Liver (tissue), 9 donors: Measurements from ENCODE around the gene SERPINA3. TPM values are rescaled to one million over a fixed set of nuclear protein-coding genes. Genes with fewer than 3 reads are reported as not detected.

Source experiments
- DNase-seq: peaks from one replicate; pipeline ENCODE4 v3.0.0-alpha.2; 2017; ENCODE audit warnings: low spot score
- H3K27ac ChIP-seq, 2 donors: one replicate each; pipeline ENCODE4 v1.7.0; 2013; ENCODE audit warnings: inconsistent platforms in 2 of 2, low read length in 2 of 2, control low read depth in 1 of 2, low read depth in 1 of 2, mild to moderate bottlenecking in 1 of 2
- H3K27me3 ChIP-seq, 4 donors: one replicate each; pipeline versions ENCODE4 v1.6.1 to v1.7.0; 2013; ENCODE audit warnings: low read length in 3 of 4, inconsistent platforms in 1 of 4, mild to moderate bottlenecking in 1 of 4, moderate library complexity in 1 of 4; ENCODE audit not compliant: control insufficient read depth in 4 of 4, insufficient read depth in 4 of 4
- H3K36me3 ChIP-seq, 4 donors: one replicate each; pipeline versions ENCODE4 v1.6.1 to v1.7.0; 2013; ENCODE audit warnings: low read length in 3 of 4, mild to moderate bottlenecking in 3 of 4, low read depth in 1 of 4, moderate library complexity in 1 of 4; ENCODE audit not compliant: control insufficient read depth in 4 of 4, insufficient read depth in 3 of 4
- H3K4me1 ChIP-seq, 4 donors: one replicate each; pipeline versions ENCODE4 v1.6.1 to v1.7.0; 2013; ENCODE audit warnings: low read length in 3 of 4, mild to moderate bottlenecking in 3 of 4, moderate library complexity in 1 of 4; ENCODE audit not compliant: control insufficient read depth in 4 of 4, insufficient read depth in 4 of 4
- H3K4me3 ChIP-seq, 3 donors: one replicate each; pipeline versions ENCODE4 v1.6.1 to v1.7.0; 2013; ENCODE audit warnings: low read length in 3 of 3, control low read depth in 1 of 3, low read depth in 1 of 3, mild to moderate bottlenecking in 1 of 3
- H3K9ac ChIP-seq, 2 donors: one replicate each; pipeline ENCODE4 v1.7.0; 2013; ENCODE audit warnings: low read length in 2 of 2, mild to moderate bottlenecking in 2 of 2, moderate library complexity in 2 of 2, control low read depth in 1 of 2, low read depth in 1 of 2
- H3K9me3 ChIP-seq, 4 donors: one replicate each; pipeline versions ENCODE4 v1.6.1 to v1.7.0; 2013; ENCODE audit warnings: low read length in 3 of 4; ENCODE audit not compliant: control insufficient read depth in 4 of 4
- CTCF ChIP-seq: fragments of 150-350 bp; IDR thresholded peaks from 2 replicates; pipeline ENCODE4 v1.5.1; 2017; ENCODE audit warnings: improper control_type of control experiment, low read depth, low read length; ENCODE audit not compliant: missing input control
- EGR1 ChIP-seq, 2 donors: IDR thresholded peaks; 2 replicates each; pipeline ENCODE4 v1.6.1; 2016 to 2018; ENCODE audit warnings: antibody characterized with exemption in 2 of 2, low read depth in 2 of 2
- FOXA1 ChIP-seq: IDR thresholded peaks from 2 replicates; pipeline ENCODE4 v1.6.1; 2016; ENCODE audit warnings: antibody characterized with exemption
- FOXA2 ChIP-seq: IDR thresholded peaks from 2 replicates; pipeline ENCODE4 v1.6.1; 2016; ENCODE audit warnings: antibody characterized with exemption
- GABPA ChIP-seq, 2 donors: IDR thresholded peaks in 1 of 2; conservative IDR thresholded peaks in 1 of 2; 2 replicates each; pipeline ENCODE4 v1.6.1; 2016; ENCODE audit warnings: antibody characterized with exemption in 2 of 2, mild to moderate bottlenecking in 1 of 2, moderate library complexity in 1 of 2
- HNF4A ChIP-seq, 2 donors: conservative IDR thresholded peaks; 2 replicates each; pipeline ENCODE4 v1.6.1; 2016; ENCODE audit warnings: antibody characterized with exemption in 2 of 2, mild to moderate bottlenecking in 2 of 2
- HNF4G ChIP-seq: IDR thresholded peaks from 2 replicates; pipeline ENCODE4 v1.6.1; 2016; ENCODE audit warnings: antibody characterized with exemption
- JUND ChIP-seq, 2 donors: IDR thresholded peaks; 2 replicates each; pipeline ENCODE4 v1.6.1; 2016; ENCODE audit warnings: antibody characterized with exemption in 2 of 2
- MAX ChIP-seq: IDR thresholded peaks from 2 replicates; pipeline ENCODE4 v1.6.1; 2016; ENCODE audit warnings: antibody characterized with exemption
- NR2F2 ChIP-seq: IDR thresholded peaks from 2 replicates; pipeline ENCODE4 v1.6.1; 2016; ENCODE audit warnings: antibody characterized with exemption
- RAD21 ChIP-seq, 2 donors: IDR thresholded peaks; 2 replicates each; pipeline ENCODE4 v1.6.1; 2016; ENCODE audit warnings: antibody characterized with exemption in 2 of 2, mild to moderate bottlenecking in 2 of 2
- RXRA ChIP-seq, 2 donors: IDR thresholded peaks; 2 replicates each; pipeline ENCODE4 v1.6.1; 2017 to 2018; ENCODE audit warnings: antibody characterized with exemption in 2 of 2, mild to moderate bottlenecking in 1 of 2
- SP1 ChIP-seq: IDR thresholded peaks from 2 replicates; pipeline ENCODE4 v1.6.1; 2018; ENCODE audit warnings: antibody characterized with exemption, mild to moderate bottlenecking
- TAF1 ChIP-seq: conservative IDR thresholded peaks from 2 replicates; pipeline ENCODE4 v1.6.1; 2016; ENCODE audit warnings: antibody characterized with exemption, mild to moderate bottlenecking
- YY1 ChIP-seq: IDR thresholded peaks from 2 replicates; pipeline ENCODE4 v1.6.1; 2016; ENCODE audit warnings: antibody characterized with exemption, mild to moderate bottlenecking
- WGBS: extraction: QIAGEN DNeasy Blood & Tissue Kit; methylation state at CpG from one replicate; pipeline ENCODE4 v1.1.7; 2013; 5-methylcytosine and 5-hydroxymethylcytosine counted together
- polyA plus RNA-seq, 2 donors: library from polyadenylated mRNA; stranded (reverse) in 1 of 2; unstranded in 1 of 2; fragments of 200-250 nt in 1 of 2; fragments of >200 nt in 1 of 2; fragmentation: Nextera tagmentation in 1 of 2; extraction: Ambion mirVana in 1 of 2; gene quantifications; one replicate each; pipeline versions ENCODE4 v1.2.1 to v1.2.3, GENCODE V29; 2013 to 2015
- total RNA-seq, 2 donors: library from RNA; depleted of rRNA; stranded (reverse); fragments of >200 nt; gene quantifications; one replicate each; pipeline ENCODE4 v1.2.3, GENCODE V29; 2014
- TF ChIP-seq, protein P1 (sequence below): IDR thresholded peaks from 2 replicates; pipeline ENCODE4 v1.6.1; 2016; ENCODE audit warnings: antibody characterized with exemption, mild to moderate bottlenecking
- TF ChIP-seq, protein P2 (sequence below): IDR thresholded peaks from 2 replicates; pipeline ENCODE4 v1.6.1; 2016; ENCODE audit warnings: antibody characterized with exemption
- donor health status: healthy.
- donor health status: healthy.
- donor health status: healthy.
- donor health status: healthy.
- donor health status: healthy.

Gene SERPINA3
- total and polyA plus RNA-seq, 4 donors, result 2,087 to 17,984 (median 13,009) TPM

DNA sequence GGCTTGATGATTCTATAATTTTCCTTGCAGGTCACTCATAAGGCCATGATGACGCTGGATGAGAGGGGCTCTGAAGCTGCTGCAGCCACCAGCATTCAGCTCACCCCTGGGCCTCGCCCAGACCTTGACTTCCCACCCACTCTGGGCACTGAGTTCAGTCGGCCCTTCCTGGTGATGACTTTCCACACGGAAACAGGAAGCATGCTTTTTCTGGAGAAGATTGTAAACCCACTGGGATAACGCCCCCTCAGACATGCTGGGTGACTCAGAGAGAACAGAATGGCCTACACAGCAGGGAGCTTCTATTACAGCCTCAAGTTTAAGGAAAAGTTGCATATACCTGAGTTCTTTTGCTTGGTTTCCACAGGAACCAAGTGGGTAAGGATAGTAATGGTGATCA lies 34.3 kb downstream of the SERPINA3 start:
- Histone ChIP-seq H3K9me3 (peaks cover 0 to 8% (median 4%) of the 10 kb centered on the region in 4 donors), H3K9ac (no peak overlapping the region), H3K27ac (no peak overlapping the region), H3K27me3 (no peaks in the 10 kb centered on the region), H3K36me3 (no peaks in the 10 kb centered on the region), H3K4me1 (no peaks in the 10 kb centered on the region), H3K4me3 (no peak overlapping the region)
- TF ChIP-seq FOXA2 (no peak), CTCF (no peak), GABPA (IDR thresholded peaks at IDR 0.05 in 1 of 2, conservative IDR thresholded peaks at IDR 0.05 in 1 of 2) (no peak), HNF4A (conservative IDR thresholded peaks at IDR 0.05) (no peak), EGR1 (IDR thresholded peaks at IDR 0.05; ENCODE audit: low read depth in 2 of 2) (no peak), NR2F2 (no peak), HNF4G (no peak), RAD21 (IDR thresholded peaks at IDR 0.05) (no peak), SP1 (no peak), FOXA1 (no peak), RXRA (IDR thresholded peaks at IDR 0.05) (no peak), MAX (no peak), YY1 (no peak), JUND (IDR thresholded peaks at IDR 0.05) (no peak)
- TF ChIP-seq, protein P1, sequence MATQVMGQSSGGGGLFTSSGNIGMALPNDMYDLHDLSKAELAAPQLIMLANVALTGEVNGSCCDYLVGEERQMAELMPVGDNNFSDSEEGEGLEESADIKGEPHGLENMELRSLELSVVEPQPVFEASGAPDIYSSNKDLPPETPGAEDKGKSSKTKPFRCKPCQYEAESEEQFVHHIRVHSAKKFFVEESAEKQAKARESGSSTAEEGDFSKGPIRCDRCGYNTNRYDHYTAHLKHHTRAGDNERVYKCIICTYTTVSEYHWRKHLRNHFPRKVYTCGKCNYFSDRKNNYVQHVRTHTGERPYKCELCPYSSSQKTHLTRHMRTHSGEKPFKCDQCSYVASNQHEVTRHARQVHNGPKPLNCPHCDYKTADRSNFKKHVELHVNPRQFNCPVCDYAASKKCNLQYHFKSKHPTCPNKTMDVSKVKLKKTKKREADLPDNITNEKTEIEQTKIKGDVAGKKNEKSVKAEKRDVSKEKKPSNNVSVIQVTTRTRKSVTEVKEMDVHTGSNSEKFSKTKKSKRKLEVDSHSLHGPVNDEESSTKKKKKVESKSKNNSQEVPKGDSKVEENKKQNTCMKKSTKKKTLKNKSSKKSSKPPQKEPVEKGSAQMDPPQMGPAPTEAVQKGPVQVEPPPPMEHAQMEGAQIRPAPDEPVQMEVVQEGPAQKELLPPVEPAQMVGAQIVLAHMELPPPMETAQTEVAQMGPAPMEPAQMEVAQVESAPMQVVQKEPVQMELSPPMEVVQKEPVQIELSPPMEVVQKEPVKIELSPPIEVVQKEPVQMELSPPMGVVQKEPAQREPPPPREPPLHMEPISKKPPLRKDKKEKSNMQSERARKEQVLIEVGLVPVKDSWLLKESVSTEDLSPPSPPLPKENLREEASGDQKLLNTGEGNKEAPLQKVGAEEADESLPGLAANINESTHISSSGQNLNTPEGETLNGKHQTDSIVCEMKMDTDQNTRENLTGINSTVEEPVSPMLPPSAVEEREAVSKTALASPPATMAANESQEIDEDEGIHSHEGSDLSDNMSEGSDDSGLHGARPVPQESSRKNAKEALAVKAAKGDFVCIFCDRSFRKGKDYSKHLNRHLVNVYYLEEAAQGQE, result no peak
- TF ChIP-seq, protein P2, sequence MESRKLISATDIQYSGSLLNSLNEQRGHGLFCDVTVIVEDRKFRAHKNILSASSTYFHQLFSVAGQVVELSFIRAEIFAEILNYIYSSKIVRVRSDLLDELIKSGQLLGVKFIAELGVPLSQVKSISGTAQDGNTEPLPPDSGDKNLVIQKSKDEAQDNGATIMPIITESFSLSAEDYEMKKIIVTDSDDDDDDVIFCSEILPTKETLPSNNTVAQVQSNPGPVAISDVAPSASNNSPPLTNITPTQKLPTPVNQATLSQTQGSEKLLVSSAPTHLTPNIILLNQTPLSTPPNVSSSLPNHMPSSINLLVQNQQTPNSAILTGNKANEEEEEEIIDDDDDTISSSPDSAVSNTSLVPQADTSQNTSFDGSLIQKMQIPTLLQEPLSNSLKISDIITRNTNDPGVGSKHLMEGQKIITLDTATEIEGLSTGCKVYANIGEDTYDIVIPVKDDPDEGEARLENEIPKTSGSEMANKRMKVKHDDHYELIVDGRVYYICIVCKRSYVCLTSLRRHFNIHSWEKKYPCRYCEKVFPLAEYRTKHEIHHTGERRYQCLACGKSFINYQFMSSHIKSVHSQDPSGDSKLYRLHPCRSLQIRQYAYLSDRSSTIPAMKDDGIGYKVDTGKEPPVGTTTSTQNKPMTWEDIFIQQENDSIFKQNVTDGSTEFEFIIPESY, result no peak
- 63% methylated on average over 5 of the region's 5 CpGs for WGBS
- DNase-seq, result peak; percentile 13

DNA sequence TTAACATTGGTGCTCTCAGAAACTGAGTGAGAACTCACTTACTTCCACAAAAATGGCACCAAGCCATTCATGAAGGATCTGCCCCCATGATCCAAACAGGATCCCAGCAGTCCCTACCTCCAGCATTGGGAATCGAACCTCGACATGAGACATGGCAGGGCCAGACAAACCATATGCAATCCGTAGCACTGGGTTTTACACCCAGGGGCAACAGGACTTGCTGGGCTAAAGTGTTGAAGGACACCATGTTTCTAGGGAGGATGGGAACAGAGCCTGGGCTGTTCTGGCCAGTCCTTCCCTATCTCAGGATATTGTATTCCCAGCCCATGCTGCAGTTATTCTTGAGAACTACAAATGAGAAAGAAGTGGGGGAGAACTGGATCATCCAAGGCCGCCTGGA lies 36.6 kb downstream of the SERPINA3 start:
- Histone ChIP-seq H3K36me3 (no peaks in the 10 kb centered on the region), H3K27me3 (no peaks in the 10 kb centered on the region), H3K27ac (no peak overlapping the region), H3K9me3 (peaks cover 0 to 8% (median 4%) of the 10 kb centered on the region in 4 donors), H3K4me1 (no peaks in the 10 kb centered on the region), H3K4me3 (no peak overlapping the region), H3K9ac (no peak overlapping the region)
- TF ChIP-seq TAF1, result no peak
- WGBS, result 69% methylated on average over 4 of the region's 4 CpGs
- DNase-seq, result peak; percentile 17
